Measurements from ENCODE around the gene MTAP.
"Not testable (repeated sequence)": the region's sequence is repeated elsewhere in the genome, so short reads cannot be mapped to it uniquely, and the experiment has no call there.

The MTAP gene

DNA sequence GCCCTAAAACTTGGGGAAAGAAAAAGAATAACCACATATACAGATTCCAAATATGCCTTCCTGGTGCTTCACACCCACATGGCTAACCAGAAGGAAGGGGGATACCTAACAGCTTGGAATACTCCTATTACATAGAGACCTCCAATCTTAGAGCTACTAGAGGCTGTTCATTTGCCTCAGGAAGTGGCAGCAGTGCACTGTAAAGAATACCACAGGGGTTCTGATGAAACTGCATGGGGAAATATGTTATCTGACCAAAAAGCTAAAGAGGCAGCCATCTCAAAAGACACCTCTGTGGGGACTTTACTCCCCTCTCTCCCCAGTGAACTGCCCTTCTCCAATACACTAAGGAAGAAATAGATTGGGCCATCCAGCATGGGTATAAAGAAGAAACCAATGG is 125.3 kb downstream of the MTAP start:
- DNase-seq = no peak

DNA sequence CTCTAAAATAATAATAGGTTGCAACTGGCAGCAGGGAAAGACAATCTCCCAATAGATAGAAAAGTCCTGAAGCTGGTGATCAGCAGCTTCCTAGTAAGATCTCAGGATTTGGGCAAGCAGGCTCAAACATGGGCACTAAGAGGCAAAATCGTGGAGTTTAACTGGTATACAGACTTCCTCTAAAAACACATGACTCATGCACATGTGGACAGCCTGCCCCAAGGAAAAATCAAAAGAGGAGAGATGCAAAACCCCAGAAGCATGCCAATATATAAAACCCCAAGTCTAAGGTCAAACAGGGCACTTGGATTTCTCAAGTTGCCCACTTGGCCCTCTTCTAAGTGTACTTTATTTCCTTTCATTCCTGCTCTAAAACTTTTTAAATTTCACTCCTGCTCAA is 129.0 kb downstream of the MTAP start:
- no peak for DNase-seq

DNA sequence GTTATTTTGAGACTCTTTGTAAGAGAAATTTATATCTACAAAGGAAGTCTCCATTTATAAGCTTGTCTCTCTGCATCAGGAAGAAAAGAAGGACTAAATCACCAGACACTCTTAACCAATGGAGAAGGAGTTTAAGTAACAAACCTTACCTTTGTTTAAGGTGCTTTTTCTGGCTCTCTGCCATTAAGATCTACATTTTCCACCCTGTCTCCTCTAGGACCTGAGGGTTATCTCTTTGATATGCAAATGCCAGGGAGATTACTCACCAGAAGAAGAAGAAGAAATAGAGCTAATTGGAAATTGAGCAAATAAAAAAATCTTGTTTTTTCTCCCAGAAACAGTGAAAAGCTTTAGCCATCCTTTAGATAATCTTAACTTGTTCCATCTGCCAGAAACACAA is 130.8 kb downstream of the MTAP start:
- DNase-seq = no peak

DNA sequence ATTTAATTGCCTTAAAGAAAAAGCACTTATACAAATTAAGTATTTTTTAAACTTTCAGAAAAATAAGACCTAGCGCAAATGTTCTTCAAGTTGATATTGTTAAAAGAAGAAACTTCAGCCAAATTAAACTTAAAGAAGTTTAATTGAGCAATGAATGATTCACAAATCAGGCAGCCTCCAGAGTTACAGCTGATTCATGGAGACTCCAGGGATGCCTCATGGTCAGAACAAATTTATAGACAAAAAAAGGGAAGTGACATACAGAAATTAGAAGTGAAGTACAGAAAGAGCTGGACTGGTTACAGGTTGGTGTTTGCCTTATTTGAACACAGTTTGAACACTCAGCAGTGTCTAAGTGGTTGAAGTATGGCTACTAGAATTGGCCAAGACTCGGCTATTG is 131.4 kb downstream of the MTAP start:
- DNase-seq = no peak

DNA sequence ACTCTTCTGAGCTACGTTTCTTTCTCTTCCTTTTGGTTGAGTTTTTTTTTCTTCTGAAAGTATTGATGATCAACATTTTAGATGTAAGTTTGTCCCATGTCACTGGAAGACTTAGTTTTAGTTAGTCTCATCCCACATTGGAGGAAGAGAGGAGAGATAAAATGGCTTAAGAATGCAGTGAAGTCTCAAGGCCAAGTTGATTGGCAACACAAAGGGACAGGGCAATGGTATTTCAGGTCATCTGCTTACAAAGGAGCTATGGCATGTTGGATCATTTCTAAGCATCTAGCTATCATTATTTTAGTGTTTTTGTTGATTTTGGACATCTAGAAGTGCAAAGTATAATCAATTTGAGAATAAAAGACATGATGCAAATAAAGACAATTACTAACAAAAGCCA is 133.2 kb downstream of the MTAP start:
- no peak for DNase-seq

DNA sequence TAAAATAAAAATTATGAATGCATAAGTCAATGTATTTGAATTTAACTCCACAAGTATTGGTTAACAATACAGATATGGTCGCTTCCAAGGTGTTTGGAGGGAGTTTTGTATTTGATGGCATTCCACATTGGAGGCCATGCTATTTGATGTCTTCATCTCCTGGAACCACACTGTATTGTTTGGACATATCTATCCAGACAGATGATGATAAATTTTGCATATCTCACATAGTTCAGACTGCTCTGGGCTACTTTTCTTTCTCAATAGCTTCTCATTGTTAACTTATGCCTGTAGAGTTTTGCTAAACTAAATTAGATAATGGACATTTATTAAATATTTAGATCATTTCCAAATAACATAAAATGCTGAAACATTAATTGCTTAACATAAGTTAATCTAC is 133.7 kb downstream of the MTAP start:
- DNase-seq = no peak

DNA sequence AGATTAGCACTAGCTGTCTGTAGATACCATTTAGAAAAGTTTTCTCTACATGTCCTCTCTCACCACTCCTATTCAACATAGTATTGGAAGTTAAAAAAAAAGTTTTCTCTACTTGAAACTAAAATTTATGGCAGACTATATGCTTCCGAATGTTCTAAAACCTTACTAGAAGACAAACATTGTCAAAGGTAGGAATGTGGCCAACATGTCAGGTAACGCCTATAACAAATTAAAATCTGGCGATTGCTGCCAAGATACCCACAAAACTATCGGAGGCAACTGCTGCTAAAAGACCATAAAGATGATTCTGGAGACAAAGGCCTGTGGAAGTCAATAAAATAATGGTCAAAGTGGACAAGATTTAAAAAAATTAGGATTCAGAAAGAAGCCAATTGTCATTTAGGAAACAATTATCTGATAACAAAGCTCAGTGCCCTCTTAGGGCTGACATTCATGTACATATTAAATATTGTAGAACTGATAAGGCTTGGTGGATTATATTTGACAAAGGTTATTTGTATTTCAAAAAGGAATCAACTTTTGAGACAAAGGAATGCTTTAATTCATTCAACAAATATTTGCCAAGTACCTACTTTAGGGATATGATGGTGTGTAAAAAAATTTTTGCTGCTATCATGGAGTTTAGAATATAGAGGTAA is 139.0 kb downstream of the MTAP start:
- DNase-seq = no peak

DNA sequence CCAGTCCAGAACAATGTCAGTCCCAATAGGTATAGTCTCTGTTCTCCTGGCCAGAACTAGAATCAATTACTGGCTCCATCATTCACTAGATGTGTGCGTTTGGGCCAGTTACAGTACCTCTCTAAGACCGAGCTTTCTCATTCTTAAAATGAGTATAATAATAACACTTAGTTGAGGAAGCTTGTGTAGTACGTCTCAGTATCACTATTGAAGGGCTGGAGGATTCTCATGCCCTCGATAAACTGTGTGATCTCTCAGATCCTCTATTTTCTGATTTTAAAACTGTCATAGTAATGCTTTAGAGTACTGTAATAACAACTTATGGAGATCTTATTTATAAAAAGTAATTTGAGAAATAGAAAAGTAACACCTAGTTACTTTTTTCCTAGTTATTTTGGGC is 141.0 kb downstream of the MTAP start:
- DNase-seq = no peak

DNA sequence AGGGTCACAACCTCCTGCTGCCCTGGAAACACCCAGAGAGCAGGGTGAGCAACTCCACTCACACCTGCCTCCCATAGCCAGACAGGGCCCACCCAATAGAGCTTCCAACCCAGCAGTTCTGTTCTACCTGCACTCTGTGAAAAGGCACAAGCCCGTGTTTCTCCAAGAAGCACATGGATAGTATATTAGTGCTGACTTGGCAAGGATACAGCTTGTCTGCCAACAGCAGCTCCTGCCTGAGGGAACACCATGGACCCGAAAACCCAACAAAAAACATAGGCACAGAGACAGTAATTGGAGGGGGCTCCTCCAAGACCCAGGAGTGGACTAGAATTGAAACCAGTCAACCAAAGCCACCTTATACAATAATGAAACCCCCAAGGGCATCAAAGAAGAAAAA is 143.2 kb downstream of the MTAP start:
- DNase-seq = no peak

DNA sequence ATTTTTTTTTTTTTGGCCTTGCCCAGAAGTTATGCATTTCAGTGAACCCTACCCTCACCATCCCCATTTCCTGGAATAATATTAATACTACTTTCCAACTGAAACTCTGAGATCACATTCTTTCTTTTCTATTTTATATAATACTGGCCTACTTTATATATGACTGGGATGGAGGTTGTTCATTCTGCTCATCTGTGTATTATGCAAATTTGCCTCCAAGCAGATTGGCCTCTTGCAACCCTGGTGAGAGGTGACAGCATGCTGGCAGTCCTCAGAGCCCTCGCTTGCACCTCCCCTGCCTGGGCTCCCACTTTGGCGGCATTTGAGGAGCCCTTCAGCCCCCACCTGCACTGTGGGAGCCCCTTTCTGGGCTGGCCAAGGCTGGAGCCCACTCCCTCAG is 156.4 kb downstream of the MTAP start:
- no peak for DNase-seq

DNA sequence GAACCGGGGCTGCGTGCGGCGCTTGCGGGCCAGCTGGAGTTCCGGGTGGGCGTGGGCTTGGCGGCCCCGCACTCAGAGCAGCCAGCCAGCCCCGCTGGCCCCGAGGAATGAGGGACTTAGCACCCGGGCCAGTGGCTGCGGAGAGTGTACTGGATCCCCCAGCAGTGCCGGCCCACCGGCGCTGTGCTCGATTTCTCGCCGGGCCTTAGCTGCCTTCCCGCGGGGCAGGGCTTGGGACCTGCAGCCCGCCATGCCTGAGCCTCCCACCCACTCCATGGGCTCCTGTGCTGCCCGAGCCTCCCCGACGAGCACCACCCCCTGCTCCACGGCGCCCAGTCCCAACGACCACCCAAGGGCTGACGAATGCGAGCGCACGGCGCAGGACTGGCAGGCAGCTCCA is 156.8 kb downstream of the MTAP start:
- not testable (repeated sequence) for DNase-seq

DNA sequence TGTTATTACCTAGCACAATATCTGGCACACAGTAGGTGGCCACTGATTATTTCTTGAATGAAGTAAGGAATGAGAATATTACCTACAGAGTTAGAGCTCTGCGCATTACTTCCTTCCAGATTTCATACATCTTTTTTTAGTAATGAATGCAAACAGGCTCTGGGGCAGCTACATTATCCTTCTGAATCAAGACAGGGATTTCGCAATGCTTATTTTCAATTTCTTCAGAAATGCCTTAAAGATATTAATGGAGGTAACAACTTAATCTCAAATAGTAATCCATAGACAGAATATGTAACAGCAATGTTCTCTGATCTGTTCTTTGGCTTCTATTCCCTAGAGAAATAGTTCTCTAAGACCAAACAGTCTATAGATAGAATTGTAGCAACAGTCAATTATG is 159.1 kb downstream of the MTAP start:
- no peak for DNase-seq

DNA sequence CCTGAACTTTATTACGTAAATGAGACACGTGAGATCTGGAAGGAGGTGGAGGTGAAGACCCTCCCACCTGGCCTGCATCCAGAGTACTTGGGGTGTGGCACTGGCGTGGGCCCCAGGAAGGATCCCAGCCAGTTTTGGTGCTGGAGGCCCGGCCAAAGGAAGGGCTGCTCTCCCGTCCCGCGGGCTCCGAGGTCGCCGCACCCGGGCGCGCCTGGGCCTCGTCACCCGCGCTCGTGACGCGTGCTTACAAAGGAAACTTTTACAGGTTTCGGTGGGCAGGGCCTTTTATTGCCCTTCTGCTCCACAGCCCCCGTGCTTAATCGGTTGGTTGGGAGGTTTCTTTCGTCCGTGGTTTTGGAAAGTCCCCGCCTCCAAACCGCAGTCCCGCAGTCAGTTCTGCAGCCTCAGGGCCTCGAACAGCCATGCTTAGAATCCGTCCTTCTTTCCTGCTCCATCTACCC is 162.5 kb downstream of the MTAP start:
- no peak for DNase-seq

DNA sequence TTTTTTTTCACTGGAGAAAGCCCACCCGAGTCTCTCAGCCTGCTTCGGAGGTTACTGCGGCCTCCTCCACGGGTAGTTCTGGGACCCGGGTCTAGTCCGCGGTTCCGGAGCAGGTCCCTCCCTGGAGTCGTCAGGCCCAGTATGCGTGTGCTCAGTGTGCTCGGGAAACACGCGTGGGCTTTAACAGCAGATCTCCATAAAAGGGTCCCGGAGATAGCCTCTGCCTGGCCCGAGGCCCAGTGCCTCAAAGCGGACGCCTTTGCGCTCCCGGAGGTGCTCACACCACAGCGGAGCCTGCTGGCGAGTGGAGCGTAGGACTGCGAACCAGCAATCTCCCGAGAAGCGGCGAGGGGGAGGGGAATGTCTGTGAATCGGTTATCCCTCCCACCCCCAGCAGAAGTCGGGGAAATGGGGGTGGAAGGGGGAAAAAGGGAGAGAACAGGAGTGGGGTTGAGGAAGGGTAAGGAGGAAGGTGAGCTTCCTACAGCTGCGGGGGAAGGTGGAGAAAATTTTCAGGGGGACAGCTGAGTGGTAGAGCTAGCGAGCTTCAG is 163.0 kb downstream of the MTAP start:
- DNase-seq = no peak

DNA sequence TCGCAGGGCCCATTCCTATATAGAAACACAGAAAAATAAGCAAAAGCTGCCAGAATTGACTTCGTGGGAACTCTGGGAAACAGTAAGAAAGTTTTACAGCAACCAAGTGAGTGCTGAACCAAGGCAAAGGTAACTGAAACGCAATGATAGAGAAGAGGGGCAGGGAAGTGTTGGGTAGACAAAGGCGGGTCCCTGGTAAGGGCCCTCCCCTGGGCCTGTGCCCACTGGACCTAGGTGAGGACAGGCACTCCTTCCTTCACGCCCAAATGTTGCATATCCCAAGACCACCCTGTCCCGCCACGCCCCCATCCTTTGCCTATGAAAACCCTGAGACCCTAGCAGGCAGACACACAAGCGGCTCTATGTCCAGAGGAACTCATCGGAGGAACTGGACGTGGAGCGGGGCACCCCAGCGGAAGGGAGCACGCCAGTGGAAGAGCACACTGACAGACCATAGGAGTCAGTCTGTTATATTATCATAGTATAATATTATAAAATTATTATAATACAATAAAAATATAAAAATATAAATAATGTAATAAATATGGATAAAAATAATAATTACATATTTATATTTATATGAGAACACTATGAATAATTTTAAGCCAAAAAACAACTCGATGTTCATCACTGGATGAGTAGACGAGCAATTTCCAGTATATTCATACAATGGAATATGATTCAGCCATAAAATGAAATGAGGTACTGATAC is 163.9 kb downstream of the MTAP start:
- no peak for DNase-seq

DNA sequence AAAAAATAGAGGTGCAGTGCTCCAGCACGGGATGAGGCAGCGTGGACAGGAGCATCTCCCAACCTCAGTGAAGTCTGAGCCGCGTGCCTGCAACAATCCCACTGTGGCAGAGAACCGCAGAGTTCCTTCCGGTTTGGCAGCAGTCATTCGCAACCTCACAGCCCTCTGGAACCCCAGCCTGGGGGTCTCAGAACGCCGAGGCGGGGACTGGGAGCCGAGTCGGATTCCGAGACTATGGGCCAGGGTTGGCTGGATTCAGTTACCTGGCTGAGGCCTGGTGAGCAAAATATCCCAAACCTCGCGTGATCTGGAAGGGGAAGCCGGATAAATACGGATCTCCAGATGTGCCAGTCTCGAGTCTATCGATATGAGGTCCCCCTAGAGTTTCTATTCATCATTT is 164.7 kb downstream of the MTAP start:
- DNase-seq = no peak

DNA sequence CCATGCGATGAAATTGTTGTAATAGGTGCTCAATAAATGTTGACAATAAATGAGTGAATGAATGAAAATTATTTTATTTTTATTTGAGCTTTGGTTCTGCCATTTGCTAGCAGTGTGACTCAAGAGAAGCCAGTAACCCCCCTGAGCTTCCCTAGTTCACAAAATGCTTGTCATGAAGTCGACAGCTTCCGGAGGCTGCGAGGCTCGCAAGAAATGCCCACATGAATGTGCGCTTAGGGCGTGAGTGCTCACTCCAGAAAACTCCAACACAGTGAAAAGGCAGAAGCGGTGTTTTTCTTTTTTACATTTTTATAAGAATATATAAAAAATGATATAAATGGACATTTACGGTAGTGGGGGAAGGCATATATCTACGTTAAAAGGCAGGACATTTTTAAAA is 165.3 kb downstream of the MTAP start:
- DNase-seq = no peak

DNA sequence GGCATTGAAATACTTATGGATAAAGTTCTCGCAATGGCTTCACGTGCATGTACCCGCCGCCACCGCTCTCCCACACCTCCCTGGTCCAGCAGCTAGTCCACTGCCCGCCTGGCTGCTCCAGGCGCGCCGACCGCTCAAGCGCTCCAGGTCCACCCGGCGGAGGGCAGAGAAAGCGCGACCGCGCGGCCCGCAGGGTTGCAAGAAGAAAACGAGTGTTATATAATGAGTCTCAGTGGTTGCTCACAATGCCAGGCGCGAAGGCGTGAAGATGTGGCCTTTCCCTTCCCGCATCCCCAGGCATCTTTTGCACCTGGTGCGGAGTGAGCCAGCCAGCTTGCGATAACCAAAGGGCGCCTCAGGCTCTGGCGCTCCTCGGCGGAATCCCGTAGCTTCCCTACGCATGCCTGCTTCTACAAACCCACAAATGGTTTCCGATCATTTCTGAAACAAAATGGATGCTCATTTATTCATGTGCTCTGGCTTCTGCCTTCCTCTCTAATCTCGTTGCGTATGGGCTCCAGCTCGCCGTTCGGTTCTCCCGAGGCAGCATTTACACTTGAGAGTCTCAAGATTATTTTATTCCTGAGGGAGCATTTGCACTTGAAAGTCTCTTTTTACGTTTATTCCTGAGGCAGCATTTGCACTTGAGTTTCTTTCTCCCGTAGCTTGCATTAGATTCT is 166.0 kb downstream of the MTAP start:
- no peak for DNase-seq

DNA sequence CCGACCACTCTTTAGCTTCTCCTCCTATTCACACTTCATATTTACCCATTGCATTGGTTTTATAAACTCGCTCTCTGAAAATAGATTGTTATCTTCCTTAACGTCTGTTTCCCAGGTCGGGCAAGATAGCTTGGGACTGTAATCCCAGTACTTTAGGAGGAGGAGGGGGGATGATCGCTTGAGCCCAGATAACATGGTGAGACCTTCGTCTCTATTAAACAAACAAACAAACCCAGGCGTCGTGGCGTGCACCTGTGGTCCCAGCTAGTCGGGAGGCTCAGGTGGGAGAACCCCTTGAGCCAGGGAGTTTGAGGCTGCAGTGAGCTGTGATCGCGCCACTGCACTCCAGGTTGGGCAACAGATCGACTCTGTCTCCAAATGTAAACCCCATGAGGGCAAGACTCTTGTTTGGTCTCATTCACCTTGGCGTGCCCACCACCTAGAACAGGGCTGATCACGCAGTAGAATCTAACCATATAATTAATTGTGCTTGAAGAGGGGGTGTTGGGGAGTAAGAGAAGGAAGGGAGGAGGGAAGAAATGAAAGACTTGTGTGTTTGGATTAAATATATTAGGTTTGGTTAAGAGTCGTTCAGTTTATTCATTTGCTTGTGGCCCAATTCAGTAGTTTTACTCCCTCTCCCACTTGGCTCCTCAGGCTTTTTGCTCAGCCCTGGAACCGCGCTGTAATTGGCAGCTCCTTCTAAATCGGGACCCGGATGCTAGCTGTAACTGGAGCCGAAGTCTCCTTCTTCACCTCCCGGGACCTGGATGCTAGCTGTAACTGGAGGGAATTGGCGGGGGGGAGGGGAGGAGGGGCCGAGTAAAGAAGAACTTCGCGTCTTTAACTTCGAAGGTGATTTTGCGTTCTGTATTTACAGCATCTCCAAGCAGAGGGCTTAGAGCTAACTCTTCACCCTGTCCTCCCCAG is 166.8 kb downstream of the MTAP start:
- DNase-seq = no peak

DNA sequence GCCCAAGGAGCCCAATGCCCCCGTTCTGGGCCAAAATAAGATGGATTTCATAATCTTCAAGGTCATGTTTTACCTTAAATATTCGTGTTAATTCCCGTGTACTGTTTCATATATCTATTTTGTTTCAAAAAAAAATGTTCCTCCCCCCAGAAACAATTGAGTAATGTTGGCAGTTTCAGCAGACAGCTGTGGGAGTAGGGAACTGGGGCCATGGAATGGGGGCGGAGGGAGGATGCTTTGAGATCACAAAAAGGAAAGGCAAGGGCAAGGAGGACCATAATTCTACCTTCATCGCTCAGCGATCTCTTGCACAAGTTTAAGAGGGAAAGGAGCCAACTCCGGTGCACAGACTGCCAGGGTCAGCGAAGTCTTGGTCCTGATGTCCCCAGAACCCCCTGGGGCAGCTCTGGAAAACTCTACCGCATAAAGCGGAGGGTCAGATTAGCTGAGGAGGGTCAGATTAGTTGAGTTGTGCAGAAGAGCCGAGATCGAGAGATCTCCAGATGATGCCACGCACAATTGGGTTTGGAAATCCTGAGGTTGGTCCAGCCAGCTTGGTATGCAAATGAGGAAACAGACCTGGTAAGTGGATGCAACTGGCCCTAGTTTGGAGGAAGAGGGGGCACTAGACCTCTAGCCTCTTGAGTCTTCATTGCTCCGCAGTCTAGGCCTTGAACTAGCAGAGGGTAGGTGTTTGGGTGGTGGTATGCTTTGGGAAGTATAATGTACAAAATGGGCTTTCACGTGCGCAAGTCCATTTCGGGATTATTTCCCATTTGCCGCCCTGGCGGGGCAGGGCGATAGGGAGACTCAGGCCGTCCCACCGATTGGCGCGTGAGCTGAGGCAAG is 167.7 kb downstream of the MTAP start:
- no peak for DNase-seq

DNA sequence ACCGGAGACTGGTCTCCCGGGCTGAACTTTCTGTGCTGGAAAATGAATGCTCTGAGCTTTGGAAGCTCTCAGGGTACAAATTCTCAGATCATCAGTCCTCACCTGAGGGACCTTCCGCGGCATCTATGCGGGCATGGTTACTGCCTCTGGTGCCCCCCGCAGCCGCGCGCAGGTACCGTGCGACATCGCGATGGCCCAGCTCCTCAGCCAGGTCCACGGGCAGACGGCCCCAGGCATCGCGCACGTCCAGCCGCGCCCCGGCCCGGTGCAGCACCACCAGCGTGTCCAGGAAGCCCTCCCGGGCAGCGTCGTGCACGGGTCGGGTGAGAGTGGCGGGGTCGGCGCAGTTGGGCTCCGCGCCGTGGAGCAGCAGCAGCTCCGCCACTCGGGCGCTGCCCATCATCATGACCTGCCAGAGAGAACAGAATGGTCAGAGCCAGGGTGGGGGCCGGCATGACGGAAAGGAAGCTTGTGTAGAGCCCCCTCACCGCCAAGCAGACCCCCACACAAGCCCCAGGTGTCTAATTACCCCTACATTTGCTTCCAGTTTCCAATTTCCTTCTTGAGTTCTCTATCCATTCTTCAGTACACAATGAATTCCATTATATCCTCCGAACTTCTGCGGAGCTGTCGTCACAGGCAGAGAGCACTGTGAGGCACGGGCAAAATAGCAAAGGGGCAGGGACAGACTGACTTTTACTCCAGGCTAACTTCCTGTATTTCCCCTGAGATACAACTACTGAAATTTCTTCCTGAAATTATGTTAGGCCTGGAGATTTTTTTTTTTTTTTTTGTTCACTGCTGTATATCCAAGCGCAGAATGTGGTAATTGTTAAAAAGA is 168.6 kb downstream of the MTAP start:
- no peak for DNase-seq

Measured in NCI-H774 (cell line).